GM23338 (cell line): Measurements from ENCODE around the gene SP6. TPM values are rescaled to one million over a fixed set of nuclear protein-coding genes. Genes with fewer than 3 reads are reported as not detected.

Source experiments
- ATAC-seq: fragments of 200-7000 bp; cut with Tn5 transposase; 3 replicates; pipeline ENCODE4 v1.9.1; 2020
- DNase-seq: peaks from one replicate; pipeline ENCODE4 v3.0.0-alpha.2; 2015; ENCODE audit warnings: low spot score
- H2AFZ ChIP-seq: fragments of 200-600 bp; sonication (generic); 2 replicates; pipeline ENCODE4 v1.8.0; 2016; ENCODE audit warnings: antibody characterized with exemption, mild to moderate bottlenecking, moderate library complexity
- H3F3A ChIP-seq: fragments of 200-600 bp; sonication (generic); replicated peaks from 2 replicates; pipeline ENCODE4 v1.8.0; 2017; ENCODE audit warnings: antibody characterized with exemption, mixed run types, low read depth
- H3K27ac ChIP-seq: fragments of 200-600 bp; sonication (generic); 2 replicates; pipeline ENCODE4 v1.6.1; 2016; ENCODE audit warnings: low read depth
- H3K27me3 ChIP-seq: fragments of 200-600 bp; sonication (generic); 2 replicates; pipeline ENCODE4 v1.8.0; 2016; ENCODE audit warnings: mild to moderate bottlenecking, mixed run types, moderate library complexity; ENCODE audit not compliant: insufficient read depth
- H3K36me3 ChIP-seq: fragments of 200-600 bp; sonication (generic); 2 replicates; pipeline ENCODE4 v1.8.0; 2016; ENCODE audit warnings: mild to moderate bottlenecking; ENCODE audit not compliant: insufficient read depth
- H3K4me1 ChIP-seq: fragments of 200-600 bp; sonication (generic); 2 replicates; pipeline ENCODE4 v1.8.0; 2016; ENCODE audit warnings: mild to moderate bottlenecking, moderate library complexity; ENCODE audit not compliant: insufficient read depth
- H3K4me2 ChIP-seq: fragments of 200-600 bp; sonication (generic); 2 replicates; pipeline ENCODE4 v1.7.1; 2017; ENCODE audit warnings: mixed run types
- H3K4me3 ChIP-seq: fragments of 200-600 bp; sonication (generic); 2 replicates; pipeline ENCODE4 v1.6.1; 2016; ENCODE audit warnings: mixed run types
- H3K79me2 ChIP-seq: fragments of 200-600 bp; sonication (generic); replicated peaks from 2 replicates; pipeline ENCODE4 v1.8.0; 2017; ENCODE audit warnings: mild to moderate bottlenecking; ENCODE audit not compliant: insufficient read depth
- H3K9me2 ChIP-seq: fragments of 200-600 bp; sonication (generic); 2 replicates; pipeline ENCODE4 v1.8.0; 2017; ENCODE audit not compliant: insufficient read depth
- H4K20me1 ChIP-seq: fragments of 200-600 bp; sonication (generic); replicated peaks from 2 replicates; pipeline ENCODE4 v1.8.0; 2017; ENCODE audit warnings: mild to moderate bottlenecking; ENCODE audit not compliant: insufficient read depth
- H3K27ac Mint-ChIP-seq: 2 replicates; pipeline ENCODE4 v1.8.0; 2020; ENCODE audit warnings: inconsistent platforms, mild to moderate bottlenecking, moderate library complexity, mixed read lengths
- H3K27me3 Mint-ChIP-seq: 3 replicates; pipeline ENCODE4 v1.8.0; 2022; ENCODE audit warnings: low read depth, mild to moderate bottlenecking, moderate library complexity, mixed read lengths, inconsistent platforms; ENCODE audit not compliant: insufficient read depth, poor library complexity
- H3K36me3 Mint-ChIP-seq: 3 replicates; pipeline ENCODE4 v1.8.0; 2021; ENCODE audit warnings: low read depth, mild to moderate bottlenecking, inconsistent platforms, moderate library complexity, mixed read lengths
- H3K4me1 Mint-ChIP-seq: 3 replicates; pipeline ENCODE4 v1.8.0; 2020; ENCODE audit warnings: mild to moderate bottlenecking, inconsistent platforms, mixed read lengths
- H3K4me3 Mint-ChIP-seq: 3 replicates; pipeline ENCODE4 v1.8.0; 2021; ENCODE audit warnings: moderate library complexity, mild to moderate bottlenecking, inconsistent platforms, mixed read lengths
- H3K9me3 Mint-ChIP-seq: 3 replicates; pipeline ENCODE4 v1.8.0; 2020; ENCODE audit warnings: moderate library complexity, mild to moderate bottlenecking, inconsistent platforms, mixed read lengths
- CREB1 ChIP-seq: fragments of 250-450 bp; sonication (Bioruptor Pico); IDR thresholded peaks from 2 replicates; pipeline ENCODE4 v1.5.0; 2020; ENCODE audit warnings: low read depth, mild to moderate bottlenecking, moderate library complexity
- EZH2 ChIP-seq: fragments of 200-600 bp; sonication (generic); IDR thresholded peaks from one replicate; pipeline ENCODE4 v1.8.0; 2017; ENCODE audit warnings: antibody characterized with exemption, mild to moderate bottlenecking, low read depth; ENCODE audit not compliant: unreplicated experiment
- EZH2phosphoT487 ChIP-seq: fragments of 200-600 bp; sonication (generic); IDR thresholded peaks from one replicate; pipeline ENCODE4 v1.8.1; 2018; ENCODE audit warnings: antibody characterized with exemption; ENCODE audit not compliant: unreplicated experiment
- JUNB ChIP-seq: IDR thresholded peaks from one replicate; pipeline ENCODE4 v1.6.1; 2016; ENCODE audit warnings: antibody characterized with exemption; ENCODE audit not compliant: unreplicated experiment
- NANOG ChIP-seq: IDR thresholded peaks from 2 replicates; pipeline ENCODE4 v1.6.1; 2016; ENCODE audit warnings: antibody characterized with exemption, borderline replicate concordance
- POLR2AphosphoS5 ChIP-seq: IDR thresholded peaks from 2 replicates; pipeline ENCODE4 v1.6.1; 2016; ENCODE audit warnings: antibody characterized with exemption, low read depth
- ZNF114 ChIP-seq: fragments of 250-450 bp; sonication (Bioruptor Pico); IDR thresholded peaks from 2 replicates; pipeline ENCODE4 v1.5.0; 2020; ENCODE audit warnings: mild to moderate bottlenecking, moderate library complexity
- ZNF331 ChIP-seq: fragments of 250-450 bp; sonication (Bioruptor Pico); IDR thresholded peaks from 2 replicates; pipeline ENCODE4 v1.5.0; 2020; ENCODE audit warnings: low read depth, mild to moderate bottlenecking, moderate library complexity
- polyA plus RNA-seq: library from polyadenylated mRNA; unstranded; fragments of >200 nt; fragmentation: Nextera tagmentation; extraction: Ambion mirVana; gene quantifications from 2 replicates; pipeline ENCODE4 v1.2.1, GENCODE V29; 2016
- total RNA-seq: library from RNA; depleted of rRNA; stranded (reverse); fragments of >200 nt; shearing (Covaris generic); gene quantifications from 2 replicates; pipeline ENCODE4 v1.2.3, GENCODE V29; 2014
- TF ChIP-seq, protein P1 (sequence below): IDR thresholded peaks from one replicate; pipeline ENCODE4 v1.6.1; 2018; ENCODE audit warnings: antibody characterized with exemption; ENCODE audit not compliant: unreplicated experiment
- TF ChIP-seq, protein P2 (sequence below): IDR thresholded peaks from 2 replicates; pipeline ENCODE4 v1.6.1; 2016; ENCODE audit warnings: antibody characterized with exemption
- TF ChIP-seq, protein P3 (sequence below), 2 experiments: fragments of 200-600 bp in 1 of 2; sonication (generic) in 1 of 2; conservative IDR thresholded peaks; 2 replicates each; pipeline versions ENCODE4 v1.5.1 to v1.6.1; 2016 to 2017; ENCODE audit warnings: antibody characterized with exemption in 2 of 2, low read depth in 2 of 2, mild to moderate bottlenecking in 2 of 2, moderate library complexity in 1 of 2
- TF ChIP-seq, protein P4 (sequence below): fragments of 250-450 bp; sonication (Bioruptor Pico); IDR thresholded peaks from 2 replicates; pipeline ENCODE4 v1.5.0; 2020; ENCODE audit warnings: mild to moderate bottlenecking, moderate library complexity

SP6 gene
- total and polyA plus RNA-seq, 2 experiments from 2014 or later, result 0.13 to 1.0 TPM

DNA sequence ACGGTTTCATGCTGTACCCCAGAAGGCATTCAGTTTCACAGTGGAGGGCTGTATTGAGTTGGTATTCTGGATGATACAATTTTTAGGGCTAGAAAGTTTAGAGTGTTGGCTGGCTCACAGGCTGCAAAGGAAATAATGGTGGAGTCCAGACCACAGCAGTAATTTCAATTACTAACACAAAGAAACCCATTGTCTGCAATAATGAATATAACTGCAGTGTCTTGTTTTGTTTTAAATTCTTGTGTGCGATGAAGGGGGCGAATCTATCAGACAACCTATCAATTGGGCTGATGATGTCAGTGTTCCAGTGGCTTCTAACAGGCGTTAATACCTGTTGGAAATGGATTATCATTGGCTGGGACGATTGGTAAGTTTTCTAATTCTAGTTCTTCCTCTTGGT, 46.6 kb upstream of the SP6 start:
- Mint-ChIP-seq H3K4me3 (peak overlapping the region; percentile 88; the same call in 2 of the 3 replicates), H3K27ac (no peak overlapping the region), H3K4me1 (peaks cover 51% of the 10 kb centered on the region), H3K9me3 (no peaks in the 10 kb centered on the region; the same call in 2 of the 3 replicates), H3K27me3 (peaks cover 15% of the 10 kb centered on the region), H3K36me3 (peaks cover 3% of the 10 kb centered on the region)
- DNase-seq, result no peak
- peaks cover 38% of the 10 kb centered on the region for H3K4me1 ChIP-seq
- H3K27me3 ChIP-seq, result no peaks in the 10 kb centered on the region
- ATAC-seq, result no peak
- no peaks in the 10 kb centered on the region for H3K9me2 ChIP-seq
- no peak overlapping the region for H3K27ac ChIP-seq
- H3K4me2 ChIP-seq, result peak overlapping the region; percentile 95
- no peaks in the 10 kb centered on the region for H4K20me1 ChIP-seq
- H3F3A ChIP-seq, result no peaks in the 10 kb centered on the region; the same call in 1 of the 2 replicates
- TF ChIP-seq ZNF114 (CRISPR knock-in tag) (no peak), JUNB (no peak), EZH2phosphoT487 (no peak), ZNF331 (no peak), CREB1 (no peak), POLR2AphosphoS5 (no peak), EZH2 (no peak), NANOG (no peak)
- TF ChIP-seq, protein P1, sequence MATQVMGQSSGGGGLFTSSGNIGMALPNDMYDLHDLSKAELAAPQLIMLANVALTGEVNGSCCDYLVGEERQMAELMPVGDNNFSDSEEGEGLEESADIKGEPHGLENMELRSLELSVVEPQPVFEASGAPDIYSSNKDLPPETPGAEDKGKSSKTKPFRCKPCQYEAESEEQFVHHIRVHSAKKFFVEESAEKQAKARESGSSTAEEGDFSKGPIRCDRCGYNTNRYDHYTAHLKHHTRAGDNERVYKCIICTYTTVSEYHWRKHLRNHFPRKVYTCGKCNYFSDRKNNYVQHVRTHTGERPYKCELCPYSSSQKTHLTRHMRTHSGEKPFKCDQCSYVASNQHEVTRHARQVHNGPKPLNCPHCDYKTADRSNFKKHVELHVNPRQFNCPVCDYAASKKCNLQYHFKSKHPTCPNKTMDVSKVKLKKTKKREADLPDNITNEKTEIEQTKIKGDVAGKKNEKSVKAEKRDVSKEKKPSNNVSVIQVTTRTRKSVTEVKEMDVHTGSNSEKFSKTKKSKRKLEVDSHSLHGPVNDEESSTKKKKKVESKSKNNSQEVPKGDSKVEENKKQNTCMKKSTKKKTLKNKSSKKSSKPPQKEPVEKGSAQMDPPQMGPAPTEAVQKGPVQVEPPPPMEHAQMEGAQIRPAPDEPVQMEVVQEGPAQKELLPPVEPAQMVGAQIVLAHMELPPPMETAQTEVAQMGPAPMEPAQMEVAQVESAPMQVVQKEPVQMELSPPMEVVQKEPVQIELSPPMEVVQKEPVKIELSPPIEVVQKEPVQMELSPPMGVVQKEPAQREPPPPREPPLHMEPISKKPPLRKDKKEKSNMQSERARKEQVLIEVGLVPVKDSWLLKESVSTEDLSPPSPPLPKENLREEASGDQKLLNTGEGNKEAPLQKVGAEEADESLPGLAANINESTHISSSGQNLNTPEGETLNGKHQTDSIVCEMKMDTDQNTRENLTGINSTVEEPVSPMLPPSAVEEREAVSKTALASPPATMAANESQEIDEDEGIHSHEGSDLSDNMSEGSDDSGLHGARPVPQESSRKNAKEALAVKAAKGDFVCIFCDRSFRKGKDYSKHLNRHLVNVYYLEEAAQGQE, result no peak
- TF ChIP-seq, protein P2, sequence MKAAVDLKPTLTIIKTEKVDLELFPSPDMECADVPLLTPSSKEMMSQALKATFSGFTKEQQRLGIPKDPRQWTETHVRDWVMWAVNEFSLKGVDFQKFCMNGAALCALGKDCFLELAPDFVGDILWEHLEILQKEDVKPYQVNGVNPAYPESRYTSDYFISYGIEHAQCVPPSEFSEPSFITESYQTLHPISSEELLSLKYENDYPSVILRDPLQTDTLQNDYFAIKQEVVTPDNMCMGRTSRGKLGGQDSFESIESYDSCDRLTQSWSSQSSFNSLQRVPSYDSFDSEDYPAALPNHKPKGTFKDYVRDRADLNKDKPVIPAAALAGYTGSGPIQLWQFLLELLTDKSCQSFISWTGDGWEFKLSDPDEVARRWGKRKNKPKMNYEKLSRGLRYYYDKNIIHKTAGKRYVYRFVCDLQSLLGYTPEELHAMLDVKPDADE, result no peak
- TF ChIP-seq, protein P3, sequence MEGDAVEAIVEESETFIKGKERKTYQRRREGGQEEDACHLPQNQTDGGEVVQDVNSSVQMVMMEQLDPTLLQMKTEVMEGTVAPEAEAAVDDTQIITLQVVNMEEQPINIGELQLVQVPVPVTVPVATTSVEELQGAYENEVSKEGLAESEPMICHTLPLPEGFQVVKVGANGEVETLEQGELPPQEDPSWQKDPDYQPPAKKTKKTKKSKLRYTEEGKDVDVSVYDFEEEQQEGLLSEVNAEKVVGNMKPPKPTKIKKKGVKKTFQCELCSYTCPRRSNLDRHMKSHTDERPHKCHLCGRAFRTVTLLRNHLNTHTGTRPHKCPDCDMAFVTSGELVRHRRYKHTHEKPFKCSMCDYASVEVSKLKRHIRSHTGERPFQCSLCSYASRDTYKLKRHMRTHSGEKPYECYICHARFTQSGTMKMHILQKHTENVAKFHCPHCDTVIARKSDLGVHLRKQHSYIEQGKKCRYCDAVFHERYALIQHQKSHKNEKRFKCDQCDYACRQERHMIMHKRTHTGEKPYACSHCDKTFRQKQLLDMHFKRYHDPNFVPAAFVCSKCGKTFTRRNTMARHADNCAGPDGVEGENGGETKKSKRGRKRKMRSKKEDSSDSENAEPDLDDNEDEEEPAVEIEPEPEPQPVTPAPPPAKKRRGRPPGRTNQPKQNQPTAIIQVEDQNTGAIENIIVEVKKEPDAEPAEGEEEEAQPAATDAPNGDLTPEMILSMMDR (conservative IDR thresholded peaks at IDR 0.05; ENCODE audit: low read depth in 2 of 2), result no peak
- TF ChIP-seq, protein P4, sequence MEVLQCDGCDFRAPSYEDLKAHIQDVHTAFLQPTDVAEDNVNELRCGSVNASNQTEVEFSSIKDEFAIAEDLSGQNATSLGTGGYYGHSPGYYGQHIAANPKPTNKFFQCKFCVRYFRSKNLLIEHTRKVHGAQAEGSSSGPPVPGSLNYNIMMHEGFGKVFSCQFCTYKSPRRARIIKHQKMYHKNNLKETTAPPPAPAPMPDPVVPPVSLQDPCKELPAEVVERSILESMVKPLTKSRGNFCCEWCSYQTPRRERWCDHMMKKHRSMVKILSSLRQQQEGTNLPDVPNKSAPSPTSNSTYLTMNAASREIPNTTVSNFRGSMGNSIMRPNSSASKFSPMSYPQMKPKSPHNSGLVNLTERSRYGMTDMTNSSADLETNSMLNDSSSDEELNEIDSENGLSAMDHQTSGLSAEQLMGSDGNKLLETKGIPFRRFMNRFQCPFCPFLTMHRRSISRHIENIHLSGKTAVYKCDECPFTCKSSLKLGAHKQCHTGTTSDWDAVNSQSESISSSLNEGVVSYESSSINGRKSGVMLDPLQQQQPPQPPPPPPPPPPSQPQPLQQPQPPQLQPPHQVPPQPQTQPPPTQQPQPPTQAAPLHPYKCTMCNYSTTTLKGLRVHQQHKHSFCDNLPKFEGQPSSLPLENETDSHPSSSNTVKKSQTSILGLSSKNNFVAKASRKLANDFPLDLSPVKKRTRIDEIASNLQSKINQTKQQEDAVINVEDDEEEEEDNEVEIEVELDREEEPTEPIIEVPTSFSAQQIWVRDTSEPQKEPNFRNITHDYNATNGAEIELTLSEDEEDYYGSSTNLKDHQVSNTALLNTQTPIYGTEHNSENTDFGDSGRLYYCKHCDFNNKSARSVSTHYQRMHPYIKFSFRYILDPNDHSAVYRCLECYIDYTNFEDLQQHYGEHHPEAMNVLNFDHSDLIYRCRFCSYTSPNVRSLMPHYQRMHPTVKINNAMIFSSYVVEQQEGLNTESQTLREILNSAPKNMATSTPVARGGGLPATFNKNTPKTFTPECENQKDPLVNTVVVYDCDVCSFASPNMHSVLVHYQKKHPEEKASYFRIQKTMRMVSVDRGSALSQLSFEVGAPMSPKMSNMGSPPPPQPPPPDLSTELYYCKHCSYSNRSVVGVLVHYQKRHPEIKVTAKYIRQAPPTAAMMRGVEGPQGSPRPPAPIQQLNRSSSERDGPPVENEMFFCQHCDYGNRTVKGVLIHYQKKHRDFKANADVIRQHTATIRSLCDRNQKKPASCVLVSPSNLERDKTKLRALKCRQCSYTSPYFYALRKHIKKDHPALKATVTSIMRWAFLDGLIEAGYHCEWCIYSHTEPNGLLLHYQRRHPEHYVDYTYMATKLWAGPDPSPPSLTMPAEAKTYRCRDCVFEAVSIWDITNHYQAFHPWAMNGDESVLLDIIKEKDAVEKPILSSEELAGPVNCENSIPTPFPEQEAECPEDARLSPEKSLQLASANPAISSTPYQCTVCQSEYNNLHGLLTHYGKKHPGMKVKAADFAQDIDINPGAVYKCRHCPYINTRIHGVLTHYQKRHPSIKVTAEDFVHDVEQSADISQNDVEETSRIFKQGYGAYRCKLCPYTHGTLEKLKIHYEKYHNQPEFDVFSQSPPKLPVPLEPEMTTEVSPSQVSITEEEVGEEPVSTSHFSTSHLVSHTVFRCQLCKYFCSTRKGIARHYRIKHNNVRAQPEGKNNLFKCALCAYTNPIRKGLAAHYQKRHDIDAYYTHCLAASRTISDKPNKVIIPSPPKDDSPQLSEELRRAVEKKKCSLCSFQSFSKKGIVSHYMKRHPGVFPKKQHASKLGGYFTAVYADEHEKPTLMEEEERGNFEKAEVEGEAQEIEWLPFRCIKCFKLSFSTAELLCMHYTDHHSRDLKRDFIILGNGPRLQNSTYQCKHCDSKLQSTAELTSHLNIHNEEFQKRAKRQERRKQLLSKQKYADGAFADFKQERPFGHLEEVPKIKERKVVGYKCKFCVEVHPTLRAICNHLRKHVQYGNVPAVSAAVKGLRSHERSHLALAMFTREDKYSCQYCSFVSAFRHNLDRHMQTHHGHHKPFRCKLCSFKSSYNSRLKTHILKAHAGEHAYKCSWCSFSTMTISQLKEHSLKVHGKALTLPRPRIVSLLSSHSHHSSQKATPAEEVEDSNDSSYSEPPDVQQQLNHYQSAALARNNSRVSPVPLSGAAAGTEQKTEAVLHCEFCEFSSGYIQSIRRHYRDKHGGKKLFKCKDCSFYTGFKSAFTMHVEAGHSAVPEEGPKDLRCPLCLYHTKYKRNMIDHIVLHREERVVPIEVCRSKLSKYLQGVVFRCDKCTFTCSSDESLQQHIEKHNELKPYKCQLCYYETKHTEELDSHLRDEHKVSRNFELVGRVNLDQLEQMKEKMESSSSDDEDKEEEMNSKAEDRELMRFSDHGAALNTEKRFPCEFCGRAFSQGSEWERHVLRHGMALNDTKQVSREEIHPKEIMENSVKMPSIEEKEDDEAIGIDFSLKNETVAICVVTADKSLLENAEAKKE (CRISPR knock-in tag), result no peak
- H2AFZ ChIP-seq, result no peak overlapping the region
- H3K36me3 ChIP-seq, result no peaks in the 10 kb centered on the region
- peaks cover 23% of the 10 kb centered on the region for H3K79me2 ChIP-seq
- peak overlapping the region; percentile 97 for H3K4me3 ChIP-seq
